NCI-H2107 (cell line): ENCODE results near the gene MERTK.
"Not testable (repeated sequence)": the region's sequence is repeated elsewhere in the genome, so short reads cannot be mapped to it uniquely, and the experiment has no call there.

Source experiments
- DNase-seq: peaks from one replicate; lab custom pipeline; 2025; lab: John Stamatoyannopoulos, UW

MERTK gene

GRCh38 chr2:111945444-111946293, 47.3 kb downstream of the MERTK start:
- DNase-seq = no peak

- DNase-seq = no peak
These were observed 48.1 kb downstream of the MERTK start for GRCh38 chr2:111946294-111947114.

GRCh38 chr2:111947219-111947618, 48.8 kb downstream of the MERTK start:
- no peak for DNase-seq

- no peak for DNase-seq
These were observed 50.4 kb downstream of the MERTK start for GRCh38 chr2:111948832-111949231.

GRCh38 chr2:111950236-111950635, 51.8 kb downstream of the MERTK start:
- no peak for DNase-seq

- DNase-seq = no peak
These were observed 53.1 kb downstream of the MERTK start for GRCh38 chr2:111951486-111951885.

GRCh38 chr2:111952871-111953452, 54.6 kb downstream of the MERTK start:
- DNase-seq = no peak

GRCh38 chr2:111954602-111955332, 56.4 kb downstream of the MERTK start:
- no peak for DNase-seq

GRCh38 chr2:111957872-111958354, 59.5 kb downstream of the MERTK start:
- DNase-seq = no peak

- DNase-seq = no peak
These were observed 60.5 kb downstream of the MERTK start for GRCh38 chr2:111958901-111959300.

GRCh38 chr2:111961663-111962062, 63.3 kb downstream of the MERTK start:
- no peak for DNase-seq

- not testable (repeated sequence) for DNase-seq
These were observed 64.7 kb downstream of the MERTK start for GRCh38 chr2:111963086-111963485.

- DNase-seq = not testable (repeated sequence)
These were observed 65.1 kb downstream of the MERTK start for GRCh38 chr2:111963508-111963907.

- no peak for DNase-seq
These were observed 66.7 kb downstream of the MERTK start for GRCh38 chr2:111965062-111965461.

- no peak for DNase-seq
These were observed 67.8 kb downstream of the MERTK start for GRCh38 chr2:111966241-111966640.

- no peak for DNase-seq
These were observed 68.6 kb downstream of the MERTK start for GRCh38 chr2:111967018-111967417.

- DNase-seq = no peak
These were observed 72.0 kb downstream of the MERTK start for GRCh38 chr2:111970453-111970852.

GRCh38 chr2:111972955-111973565, 74.7 kb downstream of the MERTK start:
- DNase-seq = no peak

- no peak for DNase-seq
These were observed 75.3 kb downstream of the MERTK start for GRCh38 chr2:111973701-111974100.

GRCh38 chr2:111975053-111975552, 76.7 kb downstream of the MERTK start:
- no peak for DNase-seq

- DNase-seq = no peak
These were observed 77.4 kb downstream of the MERTK start for GRCh38 chr2:111975819-111976218.
